ENCODE measurements around the gene RCN1.

RCN1 gene

DNA sequence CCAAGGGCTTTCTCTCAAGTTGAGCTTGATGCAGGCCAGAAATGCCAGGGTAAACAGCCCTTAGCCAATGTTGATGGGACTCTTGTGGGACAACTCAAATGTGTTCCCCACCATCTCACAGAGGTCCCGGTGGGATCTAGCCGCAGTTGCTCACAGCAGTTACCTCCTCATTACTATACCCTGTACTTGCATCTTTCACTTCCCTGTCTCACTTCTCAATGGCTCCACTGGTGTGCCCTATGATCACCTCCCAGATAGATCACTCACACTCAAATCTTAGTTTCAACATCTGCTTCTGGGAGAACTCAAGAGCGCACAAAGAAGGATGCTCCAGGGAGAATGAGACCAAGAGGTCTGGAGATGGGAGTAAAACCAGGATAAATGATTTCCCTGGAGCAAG, 47.0 kb downstream of the RCN1 start:
- TF ChIP-seq, protein P1, sequence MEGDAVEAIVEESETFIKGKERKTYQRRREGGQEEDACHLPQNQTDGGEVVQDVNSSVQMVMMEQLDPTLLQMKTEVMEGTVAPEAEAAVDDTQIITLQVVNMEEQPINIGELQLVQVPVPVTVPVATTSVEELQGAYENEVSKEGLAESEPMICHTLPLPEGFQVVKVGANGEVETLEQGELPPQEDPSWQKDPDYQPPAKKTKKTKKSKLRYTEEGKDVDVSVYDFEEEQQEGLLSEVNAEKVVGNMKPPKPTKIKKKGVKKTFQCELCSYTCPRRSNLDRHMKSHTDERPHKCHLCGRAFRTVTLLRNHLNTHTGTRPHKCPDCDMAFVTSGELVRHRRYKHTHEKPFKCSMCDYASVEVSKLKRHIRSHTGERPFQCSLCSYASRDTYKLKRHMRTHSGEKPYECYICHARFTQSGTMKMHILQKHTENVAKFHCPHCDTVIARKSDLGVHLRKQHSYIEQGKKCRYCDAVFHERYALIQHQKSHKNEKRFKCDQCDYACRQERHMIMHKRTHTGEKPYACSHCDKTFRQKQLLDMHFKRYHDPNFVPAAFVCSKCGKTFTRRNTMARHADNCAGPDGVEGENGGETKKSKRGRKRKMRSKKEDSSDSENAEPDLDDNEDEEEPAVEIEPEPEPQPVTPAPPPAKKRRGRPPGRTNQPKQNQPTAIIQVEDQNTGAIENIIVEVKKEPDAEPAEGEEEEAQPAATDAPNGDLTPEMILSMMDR (IDR thresholded peaks at IDR 0.05; ENCODE audit: insufficient read depth, low read depth, low read length, missing control alignments), result no peak

DNA sequence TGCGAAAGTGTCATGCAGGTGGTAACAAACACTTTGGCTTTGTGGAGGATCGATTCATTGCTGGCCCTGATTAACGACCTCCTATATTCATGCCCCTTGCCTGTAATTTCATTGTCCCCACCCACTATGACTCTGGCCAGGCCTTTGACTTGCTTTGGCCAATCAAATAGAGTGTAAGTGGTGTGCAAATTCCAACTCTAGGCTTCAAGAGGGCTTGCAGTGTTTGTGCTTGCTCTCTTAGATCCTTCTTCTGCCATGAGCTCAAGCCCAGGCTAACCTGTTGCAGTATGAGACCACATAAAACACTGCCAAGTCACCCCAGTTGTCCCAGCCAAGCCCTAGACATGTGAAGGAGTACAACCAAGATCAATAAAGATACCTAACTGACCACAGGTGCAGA, 48.0 kb downstream of the RCN1 start:
- DNase-seq (ENCODE audit: low read depth), result no peak
- H3K4me3 ChIP-seq (ENCODE audit: low read length), result no peak overlapping the region
- TF ChIP-seq, protein P1 (IDR thresholded peaks at IDR 0.05; ENCODE audit: insufficient read depth, low read depth, low read length, missing control alignments), result no peak

More for the DNA sequence above, 47.0 kb downstream of the RCN1 start:
- DNase-seq (ENCODE audit: low read depth), result no peak
- H3K4me3 ChIP-seq (ENCODE audit: low read length), result no peak overlapping the region

DNA sequence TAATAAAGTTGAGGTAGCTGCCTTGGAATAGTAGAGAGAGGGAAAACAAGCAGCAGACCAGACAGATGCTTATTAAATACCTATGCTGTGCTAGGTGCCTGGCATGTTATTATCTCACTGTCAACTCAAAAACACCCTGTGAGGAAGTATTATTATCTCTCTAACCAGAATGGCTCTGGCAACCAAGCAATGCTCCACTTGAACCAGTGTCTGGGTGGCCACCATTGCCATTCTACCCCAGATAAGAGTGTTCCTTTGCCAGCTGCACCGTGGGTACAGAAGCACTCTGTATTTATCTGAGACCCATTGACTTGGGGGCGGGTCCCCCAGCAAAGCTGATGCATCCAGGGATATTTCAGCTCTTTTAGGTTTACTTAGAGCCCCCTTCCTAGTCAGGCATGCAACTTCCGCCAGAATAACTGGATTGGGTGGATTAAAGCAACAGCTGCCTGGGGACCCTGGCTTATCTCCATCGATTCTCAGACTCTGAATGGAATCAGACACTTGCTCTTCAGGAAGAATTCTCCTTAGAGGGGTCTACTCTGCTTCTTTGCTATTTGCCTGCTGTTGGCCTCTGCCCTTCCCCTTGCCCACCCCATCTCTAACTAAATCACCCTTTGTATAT, 49.1 kb downstream of the RCN1 start:
- DNase-seq (ENCODE audit: low read depth), result no peak
- TF ChIP-seq, protein P1 (IDR thresholded peaks at IDR 0.05; ENCODE audit: insufficient read depth, low read depth, low read length, missing control alignments), result no peak
- no peak overlapping the region for H3K4me3 ChIP-seq (ENCODE audit: low read length)

DNA sequence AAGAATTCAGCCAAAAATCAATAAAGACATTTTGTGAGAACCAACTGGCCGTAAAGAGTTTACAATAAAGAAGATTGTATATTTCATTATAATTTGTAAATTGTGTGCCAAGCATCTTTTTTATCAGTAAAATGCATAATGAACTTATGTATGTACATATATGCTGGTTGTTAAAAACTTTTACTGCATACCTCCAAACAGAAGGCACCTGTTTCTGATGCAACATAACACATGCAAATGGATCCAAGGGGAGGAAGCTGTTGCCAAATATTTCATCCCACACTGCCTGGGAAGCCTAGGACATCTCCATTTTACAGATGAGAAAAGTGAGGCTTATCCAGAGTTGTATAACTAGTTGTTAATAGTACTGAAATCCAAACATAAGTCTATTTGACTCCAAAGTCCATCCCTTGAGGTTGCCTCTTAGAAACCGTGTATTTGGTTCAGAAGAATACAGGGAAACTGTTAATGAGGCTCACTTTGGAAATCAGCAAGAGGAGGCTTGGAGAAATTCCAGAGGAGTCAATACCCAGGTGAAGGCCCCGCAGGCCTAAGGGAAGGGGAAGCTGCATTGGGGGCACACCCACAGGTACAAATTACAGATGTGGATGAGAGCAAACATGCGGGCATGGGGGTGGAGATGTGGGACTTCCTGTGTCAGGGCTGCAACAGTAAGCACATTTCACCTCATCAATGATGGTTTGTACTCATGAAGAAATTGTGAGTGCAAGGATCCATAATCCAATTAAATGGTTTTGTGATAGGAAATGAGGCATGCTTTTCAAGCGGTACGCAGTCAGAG, 51.1 kb downstream of the RCN1 start:
- no peak for DNase-seq (ENCODE audit: low read depth)
- TF ChIP-seq, protein P1 (IDR thresholded peaks at IDR 0.05; ENCODE audit: insufficient read depth, low read depth, low read length, missing control alignments), result no peak
- H3K4me3 ChIP-seq (ENCODE audit: low read length), result no peak overlapping the region

DNA sequence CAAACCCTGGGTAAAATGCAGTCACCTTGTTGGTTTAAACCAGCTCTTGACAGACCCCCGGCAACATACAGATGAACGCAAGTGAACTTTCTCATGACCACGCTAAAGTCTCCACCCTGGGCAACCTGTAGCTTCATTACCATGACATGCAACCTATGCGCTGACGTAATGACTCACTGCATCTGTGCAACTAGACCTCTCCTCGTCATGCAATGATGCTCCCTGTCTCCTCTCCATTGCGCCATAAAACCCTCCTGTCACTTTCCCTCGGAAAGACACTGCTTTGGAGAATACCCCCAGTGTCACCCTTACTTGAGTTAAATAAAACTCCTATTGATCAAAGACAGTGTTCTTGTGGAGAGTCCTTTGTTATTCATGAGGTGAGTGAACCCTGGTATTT, 52.5 kb downstream of the RCN1 start:
- TF ChIP-seq, protein P1 (IDR thresholded peaks at IDR 0.05; ENCODE audit: insufficient read depth, low read depth, low read length, missing control alignments), result no peak
- DNase-seq (ENCODE audit: low read depth), result no peak

DNA sequence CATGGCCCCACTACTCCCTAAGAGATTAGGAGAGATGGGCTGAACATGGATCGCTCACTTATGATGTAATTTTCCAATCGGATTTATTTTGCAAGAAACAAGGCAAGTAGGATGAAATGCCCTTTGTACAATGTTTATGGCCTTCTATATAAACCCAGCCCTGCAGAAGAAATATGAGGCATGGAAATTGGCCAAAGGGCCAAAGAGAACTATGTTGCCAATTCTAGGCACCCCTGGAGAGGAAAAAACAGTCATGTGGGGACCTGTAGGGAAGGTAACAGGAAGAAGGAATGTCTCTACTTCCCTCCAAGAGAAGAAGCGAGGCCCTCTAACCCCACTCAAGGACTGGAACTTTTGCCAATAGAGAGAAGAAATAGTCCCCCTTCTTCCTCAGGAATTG, 54.4 kb downstream of the RCN1 start:
- no peak for DNase-seq (ENCODE audit: low read depth)
- TF ChIP-seq, protein P1 (IDR thresholded peaks at IDR 0.05; ENCODE audit: insufficient read depth, low read depth, low read length, missing control alignments), result no peak
- H3K4me3 ChIP-seq (ENCODE audit: low read length), result no peak overlapping the region

More for the DNA sequence above, 52.5 kb downstream of the RCN1 start:
- H3K4me3 ChIP-seq (ENCODE audit: low read length), result no peak overlapping the region
